ENCODE results near the gene KDM6A. TPM values are rescaled to one million over a fixed set of nuclear protein-coding genes. Genes with fewer than 3 reads are reported as not detected.

The KDM6A gene
- polyA plus RNA-seq, 1 donor from 2014 or later: 25.1 TPM

- Histone ChIP-seq H3K27me3 (ENCODE audit: insufficient read depth, low read depth, low read length) (no peaks in the 10 kb centered on the region), H3K79me2 (replicated peaks; ENCODE audit: insufficient read depth, low read length) (no peaks in the 10 kb centered on the region), H3K4me3 (ENCODE audit: low read length) (no peak overlapping the region), H2AFZ (ENCODE audit: low read depth, low read length) (no peak overlapping the region), H3F3A (ENCODE audit: insufficient read depth, low read length, poor library complexity, severe bottlenecking) (no peaks in the 10 kb centered on the region), H3K36me3 (ENCODE audit: insufficient read depth, low read length) (no peaks in the 10 kb centered on the region), H3K27ac (ENCODE audit: low read length) (no peak overlapping the region), H4K20me1 (ENCODE audit: insufficient read depth) (no peaks in the 10 kb centered on the region), H3K9me2 (ENCODE audit: insufficient read depth, low read length) (no peaks in the 10 kb centered on the region), H3K9me3 (ENCODE audit: low read length) (no peaks in the 10 kb centered on the region), H3K9ac (ENCODE audit: low read length) (no peak overlapping the region), H3K4me2 (ENCODE audit: low read length) (no peak overlapping the region)
- TF ChIP-seq EZH2 (IDR thresholded peaks at IDR 0.05; ENCODE audit: borderline replicate concordance, insufficient read depth, low read length, poor library complexity, severe bottlenecking): no peak
- no peak for TF ChIP-seq TAF1 (IDR thresholded peaks at IDR 0.05; ENCODE audit: low read depth)
- TF ChIP-seq CTCF (IDR thresholded peaks at IDR 0.05; ENCODE audit: poor library complexity, severe bottlenecking): no peak
- TF ChIP-seq POLR2AphosphoS5 (IDR thresholded peaks at IDR 0.05): no peak
- TF ChIP-seq SMC3 (conservative IDR thresholded peaks at IDR 0.05; ENCODE audit: poor library complexity): no peak
- no peak for TF ChIP-seq RAD21 (conservative IDR thresholded peaks at IDR 0.05)
- TF ChIP-seq EP300 (conservative IDR thresholded peaks at IDR 0.05; ENCODE audit: poor library complexity, severe bottlenecking): no peak
Measured at GRCh38 chrX:45140812-45141211, 267.8 kb downstream of the KDM6A start.

- Histone ChIP-seq H3K79me2 (replicated peaks; ENCODE audit: insufficient read depth, low read length) (no peaks in the 10 kb centered on the region), H3K36me3 (ENCODE audit: insufficient read depth, low read length) (no peaks in the 10 kb centered on the region), H3K27me3 (ENCODE audit: insufficient read depth, low read depth, low read length) (no peaks in the 10 kb centered on the region), H3K9me3 (ENCODE audit: low read length) (no peaks in the 10 kb centered on the region), H4K20me1 (ENCODE audit: insufficient read depth) (no peaks in the 10 kb centered on the region), H3K4me3 (ENCODE audit: low read length) (no peak overlapping the region), H3K27ac (ENCODE audit: low read length) (no peak overlapping the region), H3K4me2 (ENCODE audit: low read length) (no peak overlapping the region), H2AFZ (ENCODE audit: low read depth, low read length) (no peak overlapping the region), H3K9me2 (ENCODE audit: insufficient read depth, low read length) (no peaks in the 10 kb centered on the region), H3K9ac (ENCODE audit: low read length) (no peak overlapping the region), H3F3A (ENCODE audit: insufficient read depth, low read length, poor library complexity, severe bottlenecking) (no peaks in the 10 kb centered on the region)
- TF ChIP-seq POLR2AphosphoS5 (IDR thresholded peaks at IDR 0.05) (no peak), REST (IDR thresholded peaks at IDR 0.05; ENCODE audit: borderline replicate concordance) (no peak), EP300 (conservative IDR thresholded peaks at IDR 0.05; ENCODE audit: poor library complexity, severe bottlenecking) (no peak), EZH2 (IDR thresholded peaks at IDR 0.05; ENCODE audit: borderline replicate concordance, insufficient read depth, low read length, poor library complexity, severe bottlenecking) (no peak), MXI1 (conservative IDR thresholded peaks at IDR 0.05; ENCODE audit: poor library complexity, severe bottlenecking) (no peak), SMC3 (conservative IDR thresholded peaks at IDR 0.05; ENCODE audit: poor library complexity) (no peak), TAF1 (IDR thresholded peaks at IDR 0.05; ENCODE audit: low read depth) (no peak), CTCF (IDR thresholded peaks at IDR 0.05; ENCODE audit: poor library complexity, severe bottlenecking) (no peak), RAD21 (conservative IDR thresholded peaks at IDR 0.05) (no peak)
Measured at GRCh38 chrX:45142185-45142584, 269.2 kb downstream of the KDM6A start.

All from neural cell (in vitro differentiated cells).